ENCODE data around the gene ELMO1.

DNA sequence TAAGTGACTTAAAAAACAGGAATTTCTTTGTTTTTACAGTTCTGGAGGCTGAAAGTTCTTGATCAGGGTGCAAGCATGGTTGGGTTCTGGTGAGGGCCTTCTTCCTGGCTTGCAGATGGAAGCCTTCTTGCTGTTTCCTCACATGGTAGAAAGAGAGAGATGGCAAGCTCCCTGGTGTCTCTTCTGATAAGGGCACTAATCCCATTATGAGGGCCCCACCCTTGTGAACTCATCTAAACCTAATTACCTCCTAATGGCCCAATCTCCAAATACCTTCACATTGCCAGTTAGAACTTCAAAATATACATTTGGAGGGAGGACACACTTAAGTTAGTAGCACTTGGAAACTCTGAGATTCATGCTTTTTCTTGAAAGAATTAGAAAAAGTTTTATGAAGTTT is 410.0 kb downstream of the ELMO1 start:
- no peak for TF ChIP-seq CTCF (IDR thresholded peaks at IDR 0.05)
- TF ChIP-seq ZFX (IDR thresholded peaks at IDR 0.05; ENCODE audit: borderline replicate concordance), result no peak

Data from 22Rv1 (cell line).